Ascending aorta (tissue), 2 donors: ENCODE data around the gene KRT36. TPM values are rescaled to one million over a fixed set of nuclear protein-coding genes. Genes with fewer than 3 reads are reported as not detected.

ENCODE experiments used
- DNase-seq, 2 donors: peaks; one replicate each; pipeline ENCODE4 v3.0.0-alpha.2; 2019; ENCODE audit warnings: low spot score in 2 of 2
- H3K27ac ChIP-seq, 2 donors: fragments of 200-600 bp; sonication (generic); one replicate each; pipeline ENCODE4 v1.5.1; 2016 to 2017; ENCODE audit warnings: mild to moderate bottlenecking in 1 of 2
- H3K27me3 ChIP-seq: fragments of 200-600 bp; sonication (generic); one replicate; pipeline ENCODE4 v1.5.1; 2017
- H3K36me3 ChIP-seq, 2 donors: fragments of 200-600 bp; sonication (generic); one replicate each; pipeline ENCODE4 v1.5.1; 2016
- H3K4me1 ChIP-seq, 2 donors: fragments of 200-600 bp; sonication (generic); one replicate each; pipeline ENCODE4 v1.5.1; 2016 to 2017; ENCODE audit warnings: mild to moderate bottlenecking in 1 of 2
- H3K4me3 ChIP-seq, 2 donors: fragments of 200-600 bp; sonication (generic); one replicate each; pipeline ENCODE4 v1.5.1; 2016 to 2017; ENCODE audit warnings: mild to moderate bottlenecking in 1 of 2
- H3K9me3 ChIP-seq, 2 donors: fragments of 200-600 bp; sonication (generic); one replicate each; pipeline ENCODE4 v1.5.1; 2016
- intact Hi-C: fragments of 100-400 bp; cut with DNase I; formaldehyde crosslinking; loops from one replicate; pipeline ENCODE4 v1.15.1; 2023
- total RNA-seq: library from RNA; depleted of rRNA; stranded (reverse); fragments of >200 nt; gene quantifications from one replicate; pipeline ENCODE4 v1.1.0, GENCODE V29; 2016
- TF ChIP-seq, protein P1 (sequence below), 3 experiments: fragments of 200-600 bp in 2 of 3; fragments of 450-650 bp in 1 of 3; sonication (generic) in 2 of 3; IDR thresholded peaks; one replicate each; pipeline ENCODE4 v1.5.1; 2016 to 2019; ENCODE audit warnings: antibody characterized with exemption in 3 of 3, mild to moderate bottlenecking in 1 of 3, moderate library complexity in 1 of 3

Gene KRT36
- total RNA-seq, 1 donor from 2014 or later: not detected

DNA sequence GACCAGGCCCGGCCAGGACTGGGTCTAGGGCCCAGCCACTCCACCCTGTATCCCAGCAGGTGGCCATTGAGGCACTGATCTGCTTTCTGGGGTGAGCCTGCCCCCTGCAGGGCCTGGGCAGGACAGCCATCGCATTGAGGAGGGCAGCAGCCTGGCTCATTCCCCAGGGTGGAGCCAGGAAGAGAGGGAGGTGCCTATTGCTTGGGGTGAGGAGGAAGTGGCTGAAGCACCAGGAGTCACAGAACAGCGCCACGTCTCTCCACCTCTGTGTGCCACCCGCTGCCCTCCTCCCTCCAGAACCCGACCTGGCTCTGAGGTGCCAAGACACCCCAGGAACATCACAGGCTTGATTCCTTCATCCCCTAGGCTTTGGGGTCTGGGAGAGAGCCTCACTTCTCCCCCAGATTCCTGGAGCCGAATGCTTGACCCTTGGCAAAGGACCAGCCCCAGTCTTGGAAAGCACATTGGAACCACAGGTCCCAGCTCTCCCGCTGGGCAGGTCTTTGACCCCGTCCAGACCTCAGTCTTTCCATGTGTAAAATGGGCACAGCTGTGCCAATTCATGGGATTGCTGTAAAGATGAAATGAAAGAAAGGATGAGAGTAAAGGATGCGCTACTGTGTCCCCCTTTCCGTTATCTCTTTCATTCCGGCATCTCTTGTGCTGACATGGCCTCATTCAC, 7.2 kb upstream of the KRT36 start:
- Histone ChIP-seq H3K27ac (no peak overlapping the region), H3K4me1 (no peaks in the 10 kb centered on the region), H3K9me3 (no peaks in the 10 kb centered on the region), H3K36me3 (no peaks in the 10 kb centered on the region), H3K4me3 (no peak overlapping the region), H3K27me3 (no peaks in the 10 kb centered on the region)
- peak; percentile 23 to 71 for DNase-seq
- intact Hi-C loops: no loop called here
- TF ChIP-seq, protein P1, sequence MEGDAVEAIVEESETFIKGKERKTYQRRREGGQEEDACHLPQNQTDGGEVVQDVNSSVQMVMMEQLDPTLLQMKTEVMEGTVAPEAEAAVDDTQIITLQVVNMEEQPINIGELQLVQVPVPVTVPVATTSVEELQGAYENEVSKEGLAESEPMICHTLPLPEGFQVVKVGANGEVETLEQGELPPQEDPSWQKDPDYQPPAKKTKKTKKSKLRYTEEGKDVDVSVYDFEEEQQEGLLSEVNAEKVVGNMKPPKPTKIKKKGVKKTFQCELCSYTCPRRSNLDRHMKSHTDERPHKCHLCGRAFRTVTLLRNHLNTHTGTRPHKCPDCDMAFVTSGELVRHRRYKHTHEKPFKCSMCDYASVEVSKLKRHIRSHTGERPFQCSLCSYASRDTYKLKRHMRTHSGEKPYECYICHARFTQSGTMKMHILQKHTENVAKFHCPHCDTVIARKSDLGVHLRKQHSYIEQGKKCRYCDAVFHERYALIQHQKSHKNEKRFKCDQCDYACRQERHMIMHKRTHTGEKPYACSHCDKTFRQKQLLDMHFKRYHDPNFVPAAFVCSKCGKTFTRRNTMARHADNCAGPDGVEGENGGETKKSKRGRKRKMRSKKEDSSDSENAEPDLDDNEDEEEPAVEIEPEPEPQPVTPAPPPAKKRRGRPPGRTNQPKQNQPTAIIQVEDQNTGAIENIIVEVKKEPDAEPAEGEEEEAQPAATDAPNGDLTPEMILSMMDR (IDR thresholded peaks at IDR 0.05): peak in 2 of 3 experiments; percentile 38 to 41

DNA sequence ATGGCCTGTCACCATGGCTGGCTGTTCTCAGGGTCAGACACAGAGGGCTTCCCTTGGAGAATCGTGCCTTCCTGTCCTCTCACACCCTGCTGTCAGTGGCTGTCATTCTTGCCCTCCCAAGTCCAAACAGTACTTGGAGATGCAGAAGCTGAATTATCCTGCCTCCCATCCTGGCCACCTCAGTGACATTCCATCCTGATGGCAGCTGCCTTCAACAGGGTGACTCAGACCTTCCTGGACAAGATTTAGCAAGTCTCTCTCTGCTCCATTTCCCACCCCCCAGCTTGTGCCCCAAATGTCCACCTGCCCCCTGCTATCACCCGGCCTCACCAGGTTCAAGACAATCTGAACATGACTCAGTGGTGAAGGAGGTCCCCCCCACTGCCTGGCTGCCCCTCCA, 4.8 kb upstream of the KRT36 start:
- TF ChIP-seq, protein P1 (IDR thresholded peaks at IDR 0.05): no peak
- Histone ChIP-seq H3K36me3 (no peaks in the 10 kb centered on the region), H3K4me3 (no peak overlapping the region), H3K27me3 (no peaks in the 10 kb centered on the region), H3K27ac (no peak overlapping the region), H3K4me1 (no peaks in the 10 kb centered on the region), H3K9me3 (no peaks in the 10 kb centered on the region)
- no peak for DNase-seq
- intact Hi-C loops: no loop called here

- no peaks in the 10 kb centered on the region for H3K4me1 ChIP-seq
- TF ChIP-seq, protein P1 (IDR thresholded peaks at IDR 0.05): no peak
Measured at GRCh38 chr17:41492771-41493170, 3.1 kb upstream of the KRT36 start.

DNA sequence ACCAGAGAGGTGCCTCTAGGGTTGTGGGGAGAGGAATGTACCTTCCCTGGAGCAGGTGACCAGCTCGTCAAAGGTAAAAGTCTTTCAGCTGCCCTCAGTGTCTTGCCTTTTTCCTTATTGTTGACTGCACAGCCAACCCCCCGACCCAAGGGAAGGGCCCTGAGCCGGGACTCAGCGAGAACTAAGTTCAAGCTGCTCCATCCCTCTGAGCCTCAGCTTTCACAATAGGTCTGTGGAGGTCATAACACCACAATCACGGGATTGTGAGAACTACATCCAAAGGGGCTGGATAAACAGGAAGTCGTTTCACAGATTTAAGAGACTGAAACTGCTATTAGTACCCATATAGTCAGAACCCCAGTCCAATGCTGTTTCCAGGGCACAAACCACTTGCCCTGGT, 2.6 kb upstream of the KRT36 start:
- no peak for DNase-seq
- intact Hi-C loops: no loop called here
- no peak overlapping the region for H3K27ac ChIP-seq

More at GRCh38 chr17:41492771-41493170, 3.1 kb upstream of the KRT36 start:
- intact Hi-C loops: no loop called here
- Histone ChIP-seq H3K4me3 (no peak overlapping the region), H3K36me3 (no peaks in the 10 kb centered on the region), H3K27ac (no peak overlapping the region), H3K27me3 (no peaks in the 10 kb centered on the region), H3K9me3 (no peaks in the 10 kb centered on the region)
- no peak for DNase-seq

DNA sequence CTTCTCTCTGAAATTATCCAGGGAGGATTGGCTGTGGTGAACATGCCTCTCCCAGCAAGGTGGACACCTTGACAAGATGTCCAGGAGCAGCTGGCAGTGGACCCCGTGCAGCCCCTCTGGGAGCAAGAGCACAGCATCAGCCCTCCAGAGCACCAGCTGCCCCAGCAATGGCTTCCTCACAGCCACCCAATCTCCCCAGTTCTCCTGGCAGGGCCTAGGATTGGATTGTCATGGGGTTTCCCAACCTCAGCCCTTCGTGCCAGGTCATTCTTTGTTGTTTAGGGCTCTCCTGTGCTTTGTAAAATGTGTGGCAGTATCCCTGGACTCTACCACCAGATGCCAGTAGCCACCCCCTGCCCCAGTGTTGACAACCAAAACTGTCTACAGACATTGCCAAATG, 1.8 kb upstream of the KRT36 start:
- no peak overlapping the region for H3K4me3 ChIP-seq
- H3K4me1 ChIP-seq: no peaks in the 10 kb centered on the region
- TF ChIP-seq, protein P1 (IDR thresholded peaks at IDR 0.05): no peak
- H3K27ac ChIP-seq: no peak overlapping the region
- no peaks in the 10 kb centered on the region for H3K36me3 ChIP-seq
- no peaks in the 10 kb centered on the region for H3K27me3 ChIP-seq
- intact Hi-C loops: no loop called here
- H3K9me3 ChIP-seq: no peaks in the 10 kb centered on the region
- DNase-seq: no peak

More for the DNA sequence above, 2.6 kb upstream of the KRT36 start:
- Histone ChIP-seq H3K36me3 (no peaks in the 10 kb centered on the region), H3K9me3 (no peaks in the 10 kb centered on the region), H3K4me3 (no peak overlapping the region), H3K4me1 (no peaks in the 10 kb centered on the region), H3K27me3 (no peaks in the 10 kb centered on the region)
- TF ChIP-seq, protein P1 (IDR thresholded peaks at IDR 0.05): no peak
